Rectal smooth muscle tissue (tissue), 1 donor: Measurements from ENCODE around the gene ARL8B.

Experiments used
- H3K27ac ChIP-seq: one replicate; pipeline ENCODE4 v1.7.0; 2013; ENCODE audit warnings: low read depth, low read length, inconsistent platforms
- H3K27me3 ChIP-seq: one replicate; pipeline ENCODE4 v1.7.0; 2013; ENCODE audit warnings: low read length; ENCODE audit not compliant: control insufficient read depth, insufficient read depth
- H3K36me3 ChIP-seq: one replicate; pipeline ENCODE4 v1.7.0; 2013; ENCODE audit warnings: low read length; ENCODE audit not compliant: control insufficient read depth, insufficient read depth
- H3K4me1 ChIP-seq: one replicate; pipeline ENCODE4 v1.7.0; 2013; ENCODE audit warnings: low read length; ENCODE audit not compliant: control insufficient read depth, insufficient read depth
- H3K4me3 ChIP-seq: one replicate; pipeline ENCODE4 v1.7.0; 2013; ENCODE audit warnings: low read length
- H3K9ac ChIP-seq: one replicate; pipeline ENCODE4 v1.7.0; 2013; ENCODE audit warnings: low read length

The ARL8B gene

DNA sequence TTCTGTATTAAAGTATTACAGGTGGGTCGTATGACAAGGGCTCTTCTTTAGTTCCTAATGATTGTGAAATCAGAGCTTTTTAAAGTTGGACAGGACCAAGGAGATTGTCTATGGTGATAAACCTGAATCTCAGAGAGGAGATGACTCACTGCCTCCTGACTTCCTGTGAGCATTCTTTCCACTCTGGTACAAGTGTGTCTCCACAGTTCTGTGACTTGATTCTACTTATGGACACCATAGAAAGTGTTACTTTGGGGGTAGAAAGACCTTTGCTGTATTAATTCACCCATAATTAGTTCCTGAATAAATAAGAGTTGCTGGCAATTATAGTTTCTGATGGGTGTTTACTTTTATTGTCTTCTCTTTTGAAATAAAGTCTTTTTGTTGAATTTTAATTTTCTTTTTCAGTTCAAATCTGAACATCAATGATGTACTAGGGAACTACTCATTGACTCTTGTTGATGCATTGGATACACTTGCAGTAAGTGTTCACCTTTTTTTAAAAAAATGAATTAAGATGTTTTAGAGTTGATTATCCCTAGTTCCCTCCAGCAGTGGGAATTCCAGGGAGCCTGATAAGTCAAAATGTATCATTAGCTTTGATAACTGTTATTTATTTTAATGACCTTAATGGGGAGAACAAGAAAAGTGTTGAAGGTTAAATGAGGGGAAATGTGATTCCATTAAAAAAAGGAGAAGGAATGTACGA lies 72.9 kb downstream of the ARL8B start:
- Histone ChIP-seq H3K9ac (no peak overlapping the region), H3K27me3 (no peaks in the 10 kb centered on the region), H3K36me3 (no peaks in the 10 kb centered on the region), H3K4me3 (no peak overlapping the region), H3K4me1 (no peaks in the 10 kb centered on the region), H3K27ac (no peak overlapping the region)

DNA sequence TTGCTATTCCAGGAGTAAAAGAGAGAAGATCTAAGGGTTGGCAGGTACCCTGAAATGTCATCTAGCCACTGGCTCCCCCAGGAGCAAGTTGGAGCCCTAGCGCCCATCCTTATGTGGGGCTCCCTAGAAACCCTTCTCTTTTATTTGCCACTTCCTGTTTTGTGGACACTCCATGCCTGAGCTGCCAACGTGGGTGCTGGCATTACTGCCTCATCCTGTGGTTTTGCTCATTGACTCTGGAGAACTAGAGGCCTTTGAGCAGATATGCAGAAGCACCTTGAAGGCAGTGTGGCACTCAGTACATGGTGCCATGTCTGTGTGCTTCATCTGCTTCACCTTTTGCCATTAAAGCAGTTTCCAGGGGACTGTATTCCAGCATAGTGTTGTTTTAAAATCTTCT lies 73.5 kb downstream of the ARL8B start:
- Histone ChIP-seq H3K27me3 (no peaks in the 10 kb centered on the region), H3K4me1 (no peaks in the 10 kb centered on the region), H3K4me3 (no peak overlapping the region), H3K9ac (no peak overlapping the region), H3K27ac (no peak overlapping the region), H3K36me3 (no peaks in the 10 kb centered on the region)

DNA sequence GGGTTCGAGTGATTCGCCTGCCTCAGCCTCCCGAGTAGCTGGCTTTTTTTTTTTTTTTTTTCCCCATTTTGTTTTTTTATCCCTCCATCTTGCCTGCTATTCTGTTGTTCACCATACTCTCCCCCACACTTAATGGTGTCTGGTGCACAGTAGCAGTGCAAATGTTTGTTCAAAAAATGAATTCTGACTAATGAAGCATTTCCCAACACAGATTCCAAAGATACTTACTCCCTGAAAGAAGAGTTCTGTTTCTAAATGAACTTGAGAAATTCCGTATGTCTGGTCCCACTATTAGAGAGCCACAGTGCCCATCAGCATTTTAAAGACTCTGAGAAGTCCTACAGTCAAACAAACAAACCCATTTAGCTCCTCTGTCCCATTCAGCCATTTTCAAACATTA lies 74.9 kb downstream of the ARL8B start:
- H3K27ac ChIP-seq, result no peak overlapping the region
- no peaks in the 10 kb centered on the region for H3K4me1 ChIP-seq
- H3K4me3 ChIP-seq, result no peak overlapping the region

DNA sequence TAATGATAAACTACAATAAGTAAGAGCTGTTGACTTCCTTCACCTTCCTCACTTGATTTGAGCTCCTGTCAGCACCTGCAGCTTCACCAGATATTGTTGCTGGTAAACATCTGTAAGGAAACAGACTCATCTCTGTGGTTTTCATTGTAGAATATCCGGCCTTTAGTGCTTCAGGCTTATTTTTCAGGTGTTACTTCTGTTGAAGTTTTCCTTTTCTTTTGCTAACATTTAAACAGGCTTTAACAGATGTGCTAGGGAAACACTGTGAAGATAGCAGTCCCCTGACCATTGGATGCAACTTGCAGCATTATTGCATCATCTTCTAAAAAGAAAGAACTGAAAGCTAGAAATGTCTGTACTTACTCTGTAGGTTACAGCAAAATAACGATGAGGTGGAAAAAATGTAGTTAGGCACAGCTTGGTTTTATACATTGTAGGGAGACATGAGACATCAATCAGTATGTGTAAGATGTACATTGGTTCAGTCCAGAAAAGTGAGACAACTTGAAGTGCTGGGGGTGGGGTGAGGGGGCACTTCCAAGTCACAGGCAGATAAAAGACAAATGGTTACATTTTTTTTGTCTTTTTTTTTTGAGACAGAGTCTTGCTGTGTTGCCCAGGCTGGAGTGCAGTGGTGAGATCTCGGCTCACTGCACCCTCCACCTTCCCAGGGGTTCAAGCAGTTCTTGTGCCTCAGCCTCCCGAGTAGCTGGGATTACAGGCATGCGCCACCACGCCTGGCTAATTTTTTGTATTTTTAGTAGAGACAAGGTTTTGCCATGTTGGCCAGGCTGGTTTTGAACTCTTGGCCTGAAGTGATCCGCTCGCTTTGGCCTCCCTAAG lies 75.6 kb downstream of the ARL8B start:
- Histone ChIP-seq H3K27ac (no peak overlapping the region), H3K4me3 (no peak overlapping the region), H3K27me3 (no peaks in the 10 kb centered on the region), H3K4me1 (no peaks in the 10 kb centered on the region), H3K9ac (no peak overlapping the region), H3K36me3 (peaks cover 11% of the 10 kb centered on the region)

More for the DNA sequence above, 74.9 kb downstream of the ARL8B start:
- no peak overlapping the region for H3K9ac ChIP-seq
- H3K36me3 ChIP-seq, result peaks cover 5% of the 10 kb centered on the region
- H3K27me3 ChIP-seq, result no peaks in the 10 kb centered on the region

DNA sequence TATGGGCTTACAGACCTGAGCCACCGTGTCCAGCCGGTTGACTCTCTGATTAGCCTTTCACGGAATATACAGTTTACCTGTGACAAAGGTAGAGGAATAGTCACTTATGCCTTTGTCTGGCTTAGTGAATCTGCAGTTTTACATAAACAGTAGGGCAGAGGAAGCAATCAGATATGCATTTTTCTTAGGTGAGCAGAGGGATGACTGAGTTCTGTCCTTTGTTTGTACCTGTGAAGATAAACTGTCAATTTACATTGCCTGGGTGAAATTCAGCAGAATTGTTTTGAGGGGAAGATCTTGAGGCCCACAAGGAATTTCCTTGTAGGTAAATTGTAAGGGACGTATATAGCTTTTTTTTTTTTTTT lies 76.2 kb downstream of the ARL8B start:
- no peak overlapping the region for H3K4me3 ChIP-seq
- peaks cover 16% of the 10 kb centered on the region for H3K36me3 ChIP-seq
- no peaks in the 10 kb centered on the region for H3K4me1 ChIP-seq
- no peaks in the 10 kb centered on the region for H3K27me3 ChIP-seq
- no peak overlapping the region for H3K9ac ChIP-seq
- H3K27ac ChIP-seq, result no peak overlapping the region

DNA sequence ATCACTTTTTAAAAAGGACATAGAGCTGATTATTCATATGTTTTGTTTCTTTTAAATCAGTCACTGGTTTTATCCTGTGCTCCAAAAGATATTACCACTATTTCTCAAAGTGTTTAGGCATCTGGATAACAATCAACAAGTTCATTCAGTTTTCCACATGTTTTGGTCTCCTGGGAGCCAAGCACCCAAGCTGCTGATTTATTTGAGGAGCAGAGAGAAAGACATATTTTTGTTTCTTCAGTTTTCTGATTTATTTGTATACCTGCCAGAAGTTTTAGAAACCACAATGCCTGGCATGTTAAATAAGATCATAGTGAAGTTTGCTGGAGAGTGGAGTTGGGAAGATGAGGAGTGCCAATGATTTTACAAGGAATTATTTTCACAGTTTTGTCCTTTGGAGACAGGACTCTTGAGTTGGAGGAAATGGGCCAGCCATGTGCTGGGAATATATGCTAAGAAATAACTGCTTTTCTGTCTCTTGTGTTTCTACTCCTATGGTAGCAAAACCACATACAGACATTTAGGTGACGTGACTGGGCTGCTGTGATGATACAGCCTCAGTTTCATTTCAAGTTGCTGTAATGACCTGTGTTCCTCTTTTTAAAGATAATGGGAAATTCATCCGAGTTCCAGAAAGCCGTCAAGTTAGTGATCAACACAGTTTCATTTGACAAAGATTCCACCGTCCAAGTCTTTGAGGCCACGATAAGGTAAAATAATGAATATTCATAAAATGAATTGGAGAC lies 77.1 kb downstream of the ARL8B start:
- no peak overlapping the region for H3K4me3 ChIP-seq
- H3K9ac ChIP-seq, result no peak overlapping the region
- H3K4me1 ChIP-seq, result no peaks in the 10 kb centered on the region
- no peak overlapping the region for H3K27ac ChIP-seq
- H3K36me3 ChIP-seq, result peaks cover 20% of the 10 kb centered on the region
- no peaks in the 10 kb centered on the region for H3K27me3 ChIP-seq

DNA sequence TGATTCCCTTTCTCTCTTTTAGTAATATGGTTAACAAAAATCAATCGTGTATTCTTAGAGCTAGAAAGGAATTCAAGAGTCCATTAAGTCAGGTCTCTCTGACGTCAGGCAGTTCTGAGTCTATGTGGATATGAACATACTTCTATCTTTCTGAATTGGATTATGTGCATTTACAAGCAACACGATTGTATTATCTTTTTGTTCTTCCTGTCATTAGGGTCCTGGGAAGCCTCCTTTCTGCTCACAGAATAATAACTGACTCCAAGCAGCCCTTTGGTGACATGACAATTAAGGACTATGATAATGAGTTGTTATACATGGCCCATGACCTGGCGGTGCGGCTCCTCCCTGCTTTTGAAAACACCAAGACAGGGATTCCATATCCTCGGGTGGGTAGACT lies 79.4 kb downstream of the ARL8B start:
- H3K4me1 ChIP-seq, result no peaks in the 10 kb centered on the region
- peaks cover 33% of the 10 kb centered on the region for H3K36me3 ChIP-seq
- H3K27ac ChIP-seq, result no peak overlapping the region
- H3K4me3 ChIP-seq, result no peak overlapping the region
- H3K9ac ChIP-seq, result no peak overlapping the region
- H3K27me3 ChIP-seq, result no peaks in the 10 kb centered on the region

DNA sequence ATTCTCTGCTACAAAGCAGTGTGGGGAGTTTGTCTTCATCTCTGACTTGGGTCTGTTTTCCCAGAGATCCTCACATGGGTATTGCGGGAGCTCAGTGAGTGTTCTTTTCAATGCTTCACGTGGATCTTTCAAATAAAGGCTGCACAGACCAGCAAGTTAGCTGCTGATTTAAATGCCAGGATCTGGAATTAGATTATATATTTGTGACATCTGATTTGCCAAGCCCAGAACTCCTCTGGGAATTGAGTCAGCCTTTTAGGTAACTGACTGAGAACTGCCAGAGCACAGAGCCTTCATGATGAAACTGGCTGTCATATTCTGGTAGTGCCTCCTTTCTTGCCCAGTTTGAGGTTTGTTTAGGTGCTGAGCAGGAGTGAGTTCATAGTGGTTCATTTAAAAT lies 80.1 kb downstream of the ARL8B start:
- H3K27me3 ChIP-seq, result no peaks in the 10 kb centered on the region
- no peak overlapping the region for H3K27ac ChIP-seq
- peaks cover 33% of the 10 kb centered on the region for H3K36me3 ChIP-seq
- H3K9ac ChIP-seq, result no peak overlapping the region
- no peak overlapping the region for H3K4me3 ChIP-seq
- H3K4me1 ChIP-seq, result no peaks in the 10 kb centered on the region

DNA sequence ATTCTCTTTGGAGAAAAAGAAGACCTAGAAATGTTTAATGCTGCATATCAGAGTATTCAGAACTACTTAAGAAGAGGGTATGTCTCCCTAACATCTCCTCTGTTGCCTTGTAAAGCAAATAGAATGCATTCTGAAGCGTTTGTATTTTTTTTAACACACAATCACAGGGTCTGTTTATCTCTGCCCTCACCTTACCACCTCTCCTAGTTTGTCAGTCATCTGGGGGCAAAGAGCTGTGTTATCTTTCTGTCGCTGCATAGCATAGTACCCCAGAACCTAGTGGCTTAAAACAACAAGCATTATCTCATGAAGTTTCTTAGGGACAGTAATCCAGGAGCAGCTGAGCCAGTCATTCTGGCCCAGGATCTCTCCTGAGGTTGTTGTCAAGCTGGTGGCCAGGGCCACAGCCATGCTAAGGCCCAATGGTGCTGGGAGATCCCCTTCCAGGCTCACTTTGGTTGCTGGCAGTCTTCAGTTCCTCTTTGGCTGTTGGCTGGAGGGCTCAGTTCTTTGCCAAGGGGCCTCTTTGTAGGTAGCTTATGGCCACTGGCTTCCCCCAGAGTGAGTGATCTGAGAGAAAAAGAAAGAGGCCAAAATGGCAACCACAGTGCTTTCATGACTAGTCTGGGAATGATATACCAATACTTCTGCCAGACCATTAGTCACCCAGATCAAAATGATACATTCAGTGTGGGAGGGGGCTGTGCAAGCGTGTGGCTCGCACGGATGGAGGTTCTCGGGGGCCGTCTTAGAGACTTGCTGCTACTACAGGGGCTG lies 83.3 kb downstream of the ARL8B start:
- H3K27me3 ChIP-seq, result no peaks in the 10 kb centered on the region
- H3K27ac ChIP-seq, result no peak overlapping the region
- no peaks in the 10 kb centered on the region for H3K4me1 ChIP-seq
- H3K4me3 ChIP-seq, result no peak overlapping the region
- H3K36me3 ChIP-seq, result peaks cover 49% of the 10 kb centered on the region
- H3K9ac ChIP-seq, result no peak overlapping the region

DNA sequence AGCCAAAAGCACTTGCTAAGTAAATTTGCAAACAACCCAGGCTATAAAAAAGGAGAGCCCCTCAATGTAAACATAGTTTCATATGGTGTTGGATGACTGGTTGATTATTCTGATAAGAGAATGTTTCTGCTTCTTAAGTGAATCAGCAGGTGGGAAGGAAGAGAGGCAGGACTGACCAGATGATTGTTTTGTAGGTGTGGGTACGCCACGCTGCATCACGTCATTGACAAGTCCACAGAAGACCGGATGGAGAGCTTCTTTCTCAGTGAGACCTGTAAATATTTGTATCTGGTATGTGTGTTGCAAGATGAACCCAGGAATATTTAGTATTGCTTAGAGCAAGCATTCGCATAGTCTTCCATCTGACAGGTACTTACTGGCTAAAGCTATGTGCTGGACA lies 88.8 kb downstream of the ARL8B start:
- Histone ChIP-seq H3K27ac (no peak overlapping the region), H3K4me1 (no peaks in the 10 kb centered on the region), H3K36me3 (peaks cover 51% of the 10 kb centered on the region), H3K27me3 (no peaks in the 10 kb centered on the region), H3K4me3 (no peak overlapping the region), H3K9ac (no peak overlapping the region)

DNA sequence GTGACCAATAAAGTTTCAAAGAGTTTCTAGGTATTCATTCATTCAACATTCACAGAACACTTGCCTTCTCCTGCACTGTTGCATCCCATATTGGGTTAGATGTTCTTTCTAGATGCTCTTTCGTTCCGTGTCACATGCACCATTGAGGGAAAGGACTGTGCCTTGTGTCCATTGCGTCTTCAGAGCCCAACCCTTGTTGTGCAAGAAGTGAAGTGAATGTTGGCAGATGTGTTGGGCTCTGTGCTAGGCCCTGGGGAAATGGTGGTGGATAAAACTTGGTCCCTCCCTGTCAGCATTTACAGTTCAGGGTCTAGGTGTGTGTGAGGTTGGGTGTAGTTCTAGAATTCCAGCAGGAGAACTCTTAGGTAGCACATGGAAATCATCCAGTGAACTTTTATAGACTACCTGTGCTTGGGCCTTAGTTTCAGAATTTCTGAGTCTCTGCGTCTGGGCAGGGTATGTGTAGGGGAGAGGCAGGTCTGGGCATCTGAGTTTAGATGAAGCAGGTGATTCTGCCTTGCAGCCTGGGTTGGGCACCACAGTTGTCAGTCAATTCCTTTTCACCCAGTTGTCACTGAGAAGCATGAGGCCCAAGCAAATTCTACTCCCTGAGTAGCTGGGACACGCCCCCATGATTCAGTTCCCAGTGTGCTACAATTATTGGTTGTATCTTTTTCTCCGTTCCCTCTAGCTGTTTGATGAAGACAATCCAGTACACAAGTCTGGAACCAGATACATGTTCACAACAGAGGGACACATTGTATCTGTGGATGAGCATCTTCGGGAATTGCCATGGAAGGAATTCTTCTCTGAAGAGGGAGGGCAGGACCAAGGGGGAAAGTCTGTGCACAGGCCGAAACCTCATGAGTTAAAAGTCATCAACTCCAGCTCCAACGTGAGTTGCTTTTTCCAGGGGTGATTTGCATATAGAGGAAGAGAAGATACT lies 90.8 kb downstream of the ARL8B start:
- no peak overlapping the region for H3K4me3 ChIP-seq
- H3K4me1 ChIP-seq, result no peaks in the 10 kb centered on the region
- H3K9ac ChIP-seq, result no peak overlapping the region
- H3K36me3 ChIP-seq, result peaks cover 59% of the 10 kb centered on the region
- H3K27me3 ChIP-seq, result no peaks in the 10 kb centered on the region
- no peak overlapping the region for H3K27ac ChIP-seq
